ENCODE results near the gene MARCO.
"Not testable (repeated sequence)": the region's sequence is repeated elsewhere in the genome, so short reads cannot be mapped to it uniquely, and the experiment has no call there.

The MARCO gene

GRCh38 chr2:118974103-118974993, 32.4 kb downstream of the MARCO start:
- DNase-seq (ENCODE audit: extremely low read depth in 1 of 2, low read depth in 1 of 2) = no peak

DNA sequence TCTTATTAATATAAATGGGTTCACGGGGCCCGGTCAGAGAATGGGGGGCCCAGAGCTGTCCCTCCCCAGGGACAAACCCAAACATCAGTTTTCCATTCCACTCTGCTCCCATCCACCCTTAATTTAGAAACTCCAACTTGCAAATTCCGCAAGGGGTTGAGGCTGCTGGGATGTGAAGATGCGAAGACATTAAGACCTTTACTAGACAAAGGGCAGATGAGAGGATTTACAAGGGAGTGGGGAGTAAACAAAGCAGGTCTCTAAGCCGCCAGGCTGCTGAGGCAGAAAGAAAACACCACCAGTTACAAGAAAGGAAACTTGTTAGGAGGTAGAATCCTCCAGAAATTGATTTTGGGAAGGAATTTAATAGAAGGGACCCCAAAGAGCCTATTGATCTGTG, 33.1 kb downstream of the MARCO start:
- DNase-seq (ENCODE audit: extremely low read depth in 1 of 2, low read depth in 1 of 2) = no peak

DNA sequence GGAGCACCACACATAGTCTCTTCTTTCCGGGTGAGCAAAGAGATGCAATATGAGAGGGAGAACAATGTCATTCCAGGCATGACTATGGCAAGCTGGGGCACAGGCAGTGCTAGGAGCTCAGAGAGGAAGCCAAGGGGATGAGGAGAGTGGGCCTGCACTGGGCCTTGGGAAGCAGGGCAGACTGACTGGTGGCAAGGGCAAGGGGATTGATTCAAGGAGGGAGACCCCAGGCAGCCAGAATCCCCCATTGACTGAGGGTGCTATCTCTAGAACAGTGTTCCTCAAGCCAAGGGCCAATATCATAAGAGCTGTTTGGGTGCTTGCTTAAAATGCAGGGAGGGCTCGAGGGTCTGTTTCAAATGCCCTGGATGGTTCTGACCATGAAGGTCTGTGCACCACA, 36.1 kb downstream of the MARCO start:
- no peak for DNase-seq (ENCODE audit: extremely low read depth in 1 of 2, low read depth in 1 of 2)

DNA sequence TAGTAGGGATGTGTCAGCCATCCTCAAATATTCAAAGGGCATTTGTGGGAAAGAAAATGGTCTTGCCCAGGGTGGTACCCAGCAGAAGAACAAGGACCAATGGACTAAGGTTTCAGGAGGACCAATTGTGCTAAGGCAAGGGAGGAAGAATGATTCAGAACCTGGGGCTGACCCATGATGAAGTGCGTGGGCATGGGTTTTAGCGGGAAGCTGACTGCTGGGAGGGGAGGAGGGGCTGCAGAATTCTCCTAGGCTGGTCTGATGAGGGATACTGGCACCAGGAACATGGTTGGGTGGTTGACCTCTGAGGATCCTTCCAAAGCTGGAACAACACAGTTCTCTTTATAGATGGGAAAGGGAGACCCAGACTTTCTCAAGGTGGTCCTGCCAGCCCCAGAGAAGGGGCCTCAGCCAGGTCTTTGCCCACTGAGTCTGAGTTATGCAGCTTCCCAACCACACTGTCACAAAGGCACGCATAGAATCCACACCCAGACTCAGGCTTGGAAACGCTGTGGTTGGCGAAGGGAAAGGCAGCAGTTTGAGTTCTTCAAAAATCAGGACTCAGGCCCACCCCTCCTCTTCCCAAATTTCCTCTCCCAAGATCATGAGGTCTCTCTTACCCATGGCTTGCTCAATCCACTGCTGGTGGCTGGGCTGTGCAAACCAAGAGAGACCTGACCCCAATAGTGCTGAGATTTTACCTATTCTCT, 37.3 kb downstream of the MARCO start:
- DNase-seq (ENCODE audit: extremely low read depth in 1 of 2, low read depth in 1 of 2) = no peak

DNA sequence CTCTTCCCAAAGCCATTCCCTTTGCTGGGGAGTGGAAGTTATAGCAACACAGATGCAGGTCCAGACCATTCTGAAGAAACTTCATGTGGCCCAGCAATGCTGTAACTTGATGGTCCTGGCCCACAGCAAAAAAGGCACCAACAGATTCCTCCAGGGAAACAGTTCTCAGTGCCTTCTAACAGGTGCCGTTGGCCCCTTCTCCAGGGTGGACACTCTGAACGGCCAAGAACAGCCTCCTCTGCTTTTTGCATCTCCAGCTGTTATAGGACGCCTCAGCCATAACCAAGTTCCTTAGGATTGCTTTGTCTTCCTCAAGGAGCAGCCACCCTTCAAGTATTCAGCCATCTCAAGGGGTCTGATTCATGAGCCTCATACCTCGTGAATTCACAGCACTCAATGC, 38.0 kb downstream of the MARCO start:
- DNase-seq (ENCODE audit: extremely low read depth in 1 of 2, low read depth in 1 of 2) = no peak

DNA sequence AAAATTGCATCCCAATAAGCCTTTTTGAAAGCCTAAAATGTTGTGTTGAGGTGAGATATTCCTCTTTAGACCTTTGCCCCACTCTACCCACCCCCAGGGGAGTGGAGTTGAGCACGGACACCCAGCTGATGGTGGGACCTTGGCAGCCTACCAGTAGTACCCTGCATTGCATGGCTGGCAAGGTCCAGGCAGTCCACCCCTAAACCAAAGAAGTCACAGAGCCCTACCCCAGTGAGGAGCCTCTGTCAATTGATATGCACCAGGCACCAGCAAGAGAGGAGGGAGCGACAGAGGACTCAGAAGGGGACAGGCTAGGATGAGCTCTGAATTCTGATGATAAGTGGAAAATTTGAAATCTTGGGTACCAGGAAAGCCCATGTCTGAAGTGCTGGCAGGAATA, 38.6 kb downstream of the MARCO start:
- DNase-seq (ENCODE audit: extremely low read depth in 1 of 2, low read depth in 1 of 2) = no peak

GRCh38 chr2:118981632-118982031, 39.6 kb downstream of the MARCO start:
- DNase-seq (ENCODE audit: extremely low read depth in 1 of 2, low read depth in 1 of 2) = no peak

GRCh38 chr2:118982039-118982438, 40.0 kb downstream of the MARCO start:
- DNase-seq (ENCODE audit: extremely low read depth in 1 of 2, low read depth in 1 of 2) = no peak

DNA sequence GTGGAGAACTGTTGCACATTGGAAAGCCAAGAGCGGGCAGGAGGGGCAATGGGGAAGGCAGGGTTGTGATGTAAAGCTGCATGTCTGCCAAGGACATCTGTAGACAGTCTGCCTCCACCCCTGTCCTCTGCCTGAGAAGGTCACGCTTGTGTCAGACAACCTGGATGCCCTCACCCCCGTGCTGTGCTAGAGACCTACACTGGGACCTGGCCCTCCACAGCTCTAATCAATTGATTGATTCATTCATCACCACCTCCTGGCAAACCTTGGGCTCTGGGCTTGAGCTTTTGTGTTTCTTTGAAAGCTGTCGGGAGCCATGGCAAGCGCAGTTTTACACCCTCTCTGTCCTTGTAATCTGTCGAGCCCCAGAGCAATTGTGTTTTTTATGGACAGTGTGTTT, 41.1 kb downstream of the MARCO start:
- no peak for DNase-seq (ENCODE audit: extremely low read depth in 1 of 2, low read depth in 1 of 2)

DNA sequence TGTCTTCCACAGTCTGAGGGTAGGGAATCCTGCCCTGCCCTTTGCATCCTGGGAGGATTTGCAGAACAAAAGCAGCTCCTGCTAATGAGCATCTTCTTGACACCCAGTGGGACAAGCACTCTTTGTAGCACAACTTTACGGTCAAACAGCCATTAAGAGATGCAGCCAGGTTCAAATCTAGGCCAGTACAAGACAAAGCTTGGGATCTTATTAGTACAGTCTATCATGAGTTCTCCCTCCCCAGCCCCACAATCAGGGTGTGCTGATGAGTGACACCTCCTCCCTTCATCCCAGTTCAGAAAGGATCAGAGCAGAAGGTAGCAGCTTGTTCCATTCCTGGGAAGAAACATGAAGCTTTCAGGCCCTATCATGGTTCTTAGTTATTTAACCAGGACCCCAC, 41.9 kb downstream of the MARCO start:
- no peak for DNase-seq (ENCODE audit: extremely low read depth in 1 of 2, low read depth in 1 of 2)

GRCh38 chr2:118986738-118987137, 44.7 kb downstream of the MARCO start:
- no peak for DNase-seq (ENCODE audit: extremely low read depth in 1 of 2, low read depth in 1 of 2)

DNA sequence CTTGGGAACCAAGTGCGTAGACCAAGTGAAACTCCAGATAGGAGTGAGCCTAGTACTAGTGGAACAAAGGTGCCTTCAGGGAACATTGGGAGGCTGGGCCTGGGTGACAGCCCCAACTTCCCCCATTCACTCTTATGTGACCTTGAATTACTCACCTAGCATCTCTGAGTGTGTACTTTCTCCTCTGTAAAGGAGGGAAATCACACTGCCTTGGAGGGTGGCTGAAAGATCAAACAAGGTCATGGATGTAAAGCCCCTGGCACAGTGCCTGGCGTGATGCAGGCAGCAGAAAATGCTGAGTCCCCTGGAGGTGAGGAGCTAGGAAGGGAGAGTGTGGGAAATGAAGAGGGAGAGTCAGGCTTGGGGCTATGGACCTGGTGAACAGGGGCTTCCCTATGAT, 45.9 kb downstream of the MARCO start:
- DNase-seq (ENCODE audit: extremely low read depth in 1 of 2, low read depth in 1 of 2) = no peak

- no peak for DNase-seq (ENCODE audit: extremely low read depth in 1 of 2, low read depth in 1 of 2)
These were observed 46.7 kb downstream of the MARCO start for GRCh38 chr2:118988706-118989105.

- no peak for DNase-seq (ENCODE audit: extremely low read depth in 1 of 2, low read depth in 1 of 2)
These were observed 47.5 kb downstream of the MARCO start for GRCh38 chr2:118989481-118989880.

GRCh38 chr2:118990757-118991545, 49.0 kb downstream of the MARCO start:
- no peak for DNase-seq (ENCODE audit: extremely low read depth in 1 of 2, low read depth in 1 of 2)

GRCh38 chr2:118991554-118991953, 49.6 kb downstream of the MARCO start:
- DNase-seq (ENCODE audit: extremely low read depth in 1 of 2, low read depth in 1 of 2) = no peak

- DNase-seq (ENCODE audit: extremely low read depth in 1 of 2, low read depth in 1 of 2) = peak in 1 of 2 donors; percentile 20
These were observed 50.9 kb downstream of the MARCO start for GRCh38 chr2:118992740-118993391.

DNA sequence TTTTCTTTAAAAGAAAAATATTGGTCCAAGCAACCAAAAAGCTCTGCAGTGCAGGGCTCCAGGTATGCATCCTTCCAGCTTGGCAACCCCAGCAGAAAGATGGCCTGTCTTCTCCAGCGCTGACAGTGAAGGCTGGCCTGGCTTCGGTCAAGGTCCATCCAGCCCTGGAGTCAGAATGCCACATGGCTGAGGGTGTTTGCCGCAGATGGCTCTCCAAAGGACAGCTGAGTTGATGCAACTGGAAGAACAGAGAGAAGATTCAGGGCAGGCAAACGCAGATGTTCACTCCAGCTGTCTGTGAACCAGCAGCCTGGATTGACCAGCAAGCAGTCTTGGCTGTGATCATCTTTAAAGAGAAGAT, 51.4 kb downstream of the MARCO start:
- DNase-seq (ENCODE audit: extremely low read depth in 1 of 2, low read depth in 1 of 2) = no peak

DNA sequence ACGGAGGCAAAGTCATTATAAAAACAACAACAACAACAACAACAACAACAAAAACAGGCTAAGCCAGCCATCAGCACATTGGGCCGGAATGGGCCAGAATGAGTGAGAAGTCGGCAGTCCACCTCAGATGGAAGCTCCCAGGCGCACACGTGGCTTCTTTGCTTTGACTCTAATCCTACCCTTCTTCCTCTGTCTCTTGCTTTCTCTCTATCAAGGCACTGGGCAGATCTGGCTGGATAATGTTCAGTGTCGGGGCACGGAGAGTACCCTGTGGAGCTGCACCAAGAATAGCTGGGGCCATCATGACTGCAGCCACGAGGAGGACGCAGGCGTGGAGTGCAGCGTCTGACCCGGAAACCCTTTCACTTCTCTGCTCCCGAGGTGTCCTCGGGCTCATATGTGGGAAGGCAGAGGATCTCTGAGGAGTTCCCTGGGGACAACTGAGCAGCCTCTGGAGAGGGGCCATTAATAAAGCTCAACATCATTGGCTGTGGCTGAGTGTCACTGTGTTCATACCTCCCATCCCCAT, 52.2 kb downstream of the MARCO start:
- DNase-seq (ENCODE audit: extremely low read depth in 1 of 2, low read depth in 1 of 2) = no peak

GRCh38 chr2:118994778-118995177, 52.8 kb downstream of the MARCO start:
- no peak for DNase-seq (ENCODE audit: extremely low read depth in 1 of 2, low read depth in 1 of 2)

- not testable (repeated sequence) for DNase-seq (ENCODE audit: extremely low read depth in 1 of 2, low read depth in 1 of 2)
These were observed 61.9 kb downstream of the MARCO start for GRCh38 chr2:119003856-119004255.
